ENCODE data around the gene ONECUT2.

GRCh38 chr18:57438743-57439608, 3.8 kb downstream of the ONECUT2 start:
- TF ChIP-seq POLR2A (IDR thresholded peaks at IDR 0.05; ENCODE audit: low read depth, low read length): no peak
- TF ChIP-seq POLR2AphosphoS5 (IDR thresholded peaks at IDR 0.05; ENCODE audit: low read depth, low read length): no peak
